HCT116 (cell line): Measurements from ENCODE around the gene TMEM223.

ENCODE experiments used
- ATF3 ChIP-seq: IDR thresholded peaks from 2 replicates; pipeline ENCODE4 v1.6.1; 2012
- CEBPB ChIP-seq: IDR thresholded peaks from 2 replicates; pipeline ENCODE4 v1.6.1; 2012; ENCODE audit warnings: low read depth
- CTCF ChIP-seq, 3 experiments: fragments of 200-600 bp in 1 of 3; sonication (generic) in 1 of 3; IDR thresholded peaks in 2 of 3; conservative IDR thresholded peaks in 1 of 3; 2 replicates each; pipeline ENCODE4 v1.5.1; 2012 to 2017; ENCODE audit warnings: low read depth in 2 of 3, low read length in 2 of 3, antibody characterized with exemption in 1 of 3, borderline replicate concordance in 1 of 3, control low read depth in 1 of 3, mild to moderate bottlenecking in 1 of 3, mixed read lengths in 1 of 3, mixed run types in 1 of 3, moderate library complexity in 1 of 3; ENCODE audit not compliant: insufficient read depth in 1 of 3
- EGR1 ChIP-seq: IDR thresholded peaks from 2 replicates; pipeline ENCODE4 v1.6.1; 2012; ENCODE audit warnings: low read depth
- EZH2phosphoT487 ChIP-seq: fragments of 200-600 bp; IDR thresholded peaks from 2 replicates; pipeline ENCODE4 v1.6.1; 2018; ENCODE audit warnings: antibody characterized with exemption, borderline replicate concordance
- POLR2A ChIP-seq: IDR thresholded peaks from 2 replicates; pipeline ENCODE4 v1.7.0; 2011; ENCODE audit warnings: borderline replicate concordance; ENCODE audit not compliant: insufficient read depth, insufficient read length; ENCODE audit errors: extremely low read depth
- POLR2AphosphoS5 ChIP-seq: IDR thresholded peaks from 2 replicates; pipeline ENCODE4 v1.6.1; 2011; ENCODE audit warnings: mild to moderate bottlenecking, low read depth, low read length, moderate library complexity
- REST ChIP-seq: IDR thresholded peaks from 2 replicates; pipeline ENCODE4 v1.6.1; 2012; ENCODE audit warnings: low read depth
- TCF7L2 ChIP-seq: IDR thresholded peaks from 2 replicates; pipeline ENCODE4 v1.7.0; 2011; ENCODE audit warnings: borderline replicate concordance, inconsistent platforms; ENCODE audit not compliant: insufficient read depth, insufficient read length; ENCODE audit errors: extremely low read depth
- YY1 ChIP-seq: IDR thresholded peaks from 2 replicates; pipeline ENCODE4 v1.6.1; 2011; ENCODE audit warnings: low read length, low read depth, moderate library complexity, mild to moderate bottlenecking; ENCODE audit not compliant: insufficient replicate concordance; ENCODE audit errors: extremely low read depth
- ZNF274 ChIP-seq: fragments of 200-500 bp; sonication (Bioruptor generic); IDR thresholded peaks from 2 replicates; pipeline ENCODE4 v1.6.1; 2014; ENCODE audit warnings: mild to moderate bottlenecking, low read depth, low read length, inconsistent platforms

- no peak for TF ChIP-seq EGR1
- no peak for TF ChIP-seq EZH2phosphoT487
- no peak for TF ChIP-seq CTCF (IDR thresholded peaks at IDR 0.05 in 2 of 3, conservative IDR thresholded peaks at IDR 0.05 in 1 of 3; ENCODE audit: borderline replicate concordance in 1 of 3, insufficient read depth in 1 of 3, low read depth in 2 of 3, low read length in 2 of 3)
- no peak for TF ChIP-seq YY1
- TF ChIP-seq TCF7L2, result no peak
- TF ChIP-seq ZNF274, result no peak
- TF ChIP-seq ATF3, result no peak
- no peak for TF ChIP-seq POLR2A
- TF ChIP-seq POLR2AphosphoS5, result no peak
- no peak for TF ChIP-seq CEBPB
- no peak for TF ChIP-seq REST
These were observed 39.2 kb upstream of the TMEM223 start for GRCh38 chr11:62830904-62831519.
